ENCODE measurements around the gene KHK.
A peak's percentile ranks its signal among the peaks of the same experiment; 100 is the strongest.

Gene KHK

GRCh38 chr2:27130396-27130795 lies 43.8 kb downstream of the KHK start:
- DNase-seq: no peak

GRCh38 chr2:27131429-27131828 lies 44.9 kb downstream of the KHK start:
- DNase-seq: no peak

- peak in 1 of 2 donors; percentile 13 for DNase-seq
Measured at GRCh38 chr2:27133195-27133875, 46.8 kb downstream of the KHK start.

GRCh38 chr2:27133905-27134780 lies 47.6 kb downstream of the KHK start, which contains the start of gene PREB:
PREB (minus strand) TSS chr2:27134636; CDS start chr2:27134421, 215 bp downstream.
- DNase-seq: peak; percentile 99

GRCh38 chr2:27134781-27135477 lies 48.4 kb downstream of the KHK start:
- no peak for DNase-seq

- DNase-seq: no peak
Measured at GRCh38 chr2:27135478-27135955, 48.9 kb downstream of the KHK start.

- DNase-seq: no peak
Measured at GRCh38 chr2:27136751-27137150, 50.2 kb downstream of the KHK start.

- DNase-seq: no peak
Measured at GRCh38 chr2:27137322-27137935, 50.9 kb downstream of the KHK start.

- DNase-seq: no peak
Measured at GRCh38 chr2:27138111-27138510, 51.5 kb downstream of the KHK start.

- no peak for DNase-seq
Measured at GRCh38 chr2:27139310-27139709, 52.7 kb downstream of the KHK start, which contains the start of gene PRR30. PRR30 (minus strand) TSS chr2:27139410; CDS start chr2:27138329, 1,081 bp downstream.

GRCh38 chr2:27143285-27143684 lies 56.7 kb downstream of the KHK start:
- DNase-seq: no peak

- DNase-seq: no peak
Measured at GRCh38 chr2:27145682-27146081, 59.1 kb downstream of the KHK start.

GRCh38 chr2:27147935-27148334 lies 61.4 kb downstream of the KHK start:
- DNase-seq: no peak

- DNase-seq: no peak
Measured at GRCh38 chr2:27148801-27149439, 62.3 kb downstream of the KHK start, which contains the start of gene TCF23. TCF23 (plus strand) TSS chr2:27149004; CDS start chr2:27149134, 130 bp downstream.

GRCh38 chr2:27149570-27150405 lies 63.2 kb downstream of the KHK start:
- DNase-seq: no peak
